WTC11 (cell line): Measurements from ENCODE around the gene SHISA7. TPM values are rescaled to one million over a fixed set of nuclear protein-coding genes. Genes with fewer than 3 reads are reported as not detected.

Source experiments
- ATAC-seq: fragments of 200-7000 bp; cut with Tn5 transposase; 2 replicates; pipeline ENCODE4 v1.10.0; 2021; ENCODE audit warnings: mild to moderate bottlenecking, moderate library complexity
- CTCF ChIA-PET: fragments of 300-600 bp; sonication (Branson Sonifier 250); formaldehyde crosslinking; loops from one replicate; lab custom pipeline; 2021; ENCODE audit warnings: antibody characterized with exemption; lab: Charles Lee
- POLR2A ChIA-PET: fragments of 350-600 bp; sonication (Branson Sonifier 250); formaldehyde crosslinking; loops from one replicate; lab custom pipeline; 2021; ENCODE audit warnings: antibody characterized with exemption; lab: Charles Lee
- DNase-seq: peaks from one replicate; pipeline ENCODE4 v3.0.0; 2021; ENCODE audit warnings: low spot score
- H3K27ac Mint-ChIP-seq: 2 replicates; pipeline ENCODE4 v1.8.0; 2021; ENCODE audit warnings: mixed read lengths
- H3K27me3 Mint-ChIP-seq: 2 replicates; pipeline ENCODE4 v1.8.0; 2021; ENCODE audit warnings: low read depth, mild to moderate bottlenecking, moderate library complexity, mixed read lengths
- H3K36me3 Mint-ChIP-seq: 2 replicates; pipeline ENCODE4 v1.8.0; 2021; ENCODE audit warnings: mixed read lengths
- H3K4me1 Mint-ChIP-seq: 2 replicates; pipeline ENCODE4 v1.8.0; 2022; ENCODE audit warnings: mixed read lengths
- H3K4me3 Mint-ChIP-seq: 2 replicates; pipeline ENCODE4 v1.8.0; 2021; ENCODE audit warnings: mild to moderate bottlenecking, moderate library complexity, mixed read lengths
- H3K9me3 Mint-ChIP-seq: 2 replicates; pipeline ENCODE4 v1.8.0; 2021; ENCODE audit warnings: mixed read lengths
- AR ChIP-seq: fragments of 250-450 bp; sonication (Bioruptor Pico); IDR thresholded peaks from 2 replicates; pipeline ENCODE4 v1.9.0; 2021; ENCODE audit warnings: mild to moderate bottlenecking
- E2F1 ChIP-seq: sonication (generic); formaldehyde crosslinking; IDR thresholded peaks from 2 replicates; pipeline ENCODE4 v1.8.0; 2022; ENCODE audit warnings: mild to moderate bottlenecking, missing genetic modification reagents
- ESRRA ChIP-seq: sonication (generic); formaldehyde crosslinking; IDR thresholded peaks from 2 replicates; pipeline ENCODE4 v1.8.1; 2022; ENCODE audit warnings: mild to moderate bottlenecking, missing genetic modification reagents, borderline replicate concordance
- FOXP4 ChIP-seq: sonication (generic); formaldehyde crosslinking; IDR thresholded peaks from 2 replicates; pipeline ENCODE4 v1.8.0; 2022; ENCODE audit warnings: mild to moderate bottlenecking, missing genetic modification reagents
- GABPB1 ChIP-seq: sonication (generic); formaldehyde crosslinking; IDR thresholded peaks from 2 replicates; pipeline ENCODE4 v1.8.1; 2023; ENCODE audit warnings: mild to moderate bottlenecking, missing genetic modification reagents
- MAX ChIP-seq: sonication (generic); formaldehyde crosslinking; IDR thresholded peaks from 2 replicates; pipeline ENCODE4 v1.8.0; 2022; ENCODE audit warnings: mild to moderate bottlenecking, missing genetic modification reagents
- OVOL2 ChIP-seq: fragments of 250-450 bp; sonication (Bioruptor Pico); IDR thresholded peaks from 2 replicates; pipeline ENCODE4 v1.9.0; 2021; ENCODE audit warnings: mild to moderate bottlenecking, borderline replicate concordance
- STAT6 ChIP-seq: sonication (generic); formaldehyde crosslinking; conservative IDR thresholded peaks from 2 replicates; pipeline ENCODE4 v1.8.1; 2023; ENCODE audit warnings: mild to moderate bottlenecking, low read depth, missing genetic modification reagents, moderate library complexity
- ZBTB21 ChIP-seq: sonication (generic); formaldehyde crosslinking; IDR thresholded peaks from 2 replicates; pipeline ENCODE4 v1.8.1; 2023; ENCODE audit warnings: mild to moderate bottlenecking, missing genetic modification reagents, borderline replicate concordance
- ZNF232 ChIP-seq: sonication (generic); formaldehyde crosslinking; IDR thresholded peaks from 2 replicates; pipeline ENCODE4 v1.8.0; 2022; ENCODE audit warnings: mild to moderate bottlenecking, missing genetic modification reagents
- ZNF423 ChIP-seq: fragments of 250-450 bp; sonication (Bioruptor Pico); IDR thresholded peaks from 2 replicates; pipeline ENCODE4 v2.1.2; 2022; ENCODE audit warnings: mild to moderate bottlenecking, moderate library complexity
- ZNF671 ChIP-seq: fragments of 250-450 bp; sonication (Bioruptor Pico); IDR thresholded peaks from 2 replicates; pipeline ENCODE4 v1.8.0; 2021; ENCODE audit warnings: mild to moderate bottlenecking
- total RNA-seq: library from RNA; stranded (reverse); gene quantifications from 3 replicates; pipeline ENCODE4 v1.2.3, GENCODE V29; 2021
- TF ChIP-seq, protein P1 (sequence below): sonication (generic); formaldehyde crosslinking; IDR thresholded peaks from 2 replicates; pipeline ENCODE4 v1.8.0; 2022; ENCODE audit warnings: mild to moderate bottlenecking, missing genetic modification reagents
- TF ChIP-seq, protein P2 (sequence below): sonication (generic); formaldehyde crosslinking; IDR thresholded peaks from 2 replicates; pipeline ENCODE4 v1.8.1; 2022; ENCODE audit warnings: low read depth, missing genetic modification reagents, borderline replicate concordance
- TF ChIP-seq, protein P3 (sequence below): sonication (generic); formaldehyde crosslinking; IDR thresholded peaks from 2 replicates; pipeline ENCODE4 v1.8.1; 2023; ENCODE audit warnings: mild to moderate bottlenecking, moderate library complexity, missing genetic modification reagents

Gene SHISA7
- total RNA-seq, 1 experiment from 2014 or later, result 0.79 TPM

DNA sequence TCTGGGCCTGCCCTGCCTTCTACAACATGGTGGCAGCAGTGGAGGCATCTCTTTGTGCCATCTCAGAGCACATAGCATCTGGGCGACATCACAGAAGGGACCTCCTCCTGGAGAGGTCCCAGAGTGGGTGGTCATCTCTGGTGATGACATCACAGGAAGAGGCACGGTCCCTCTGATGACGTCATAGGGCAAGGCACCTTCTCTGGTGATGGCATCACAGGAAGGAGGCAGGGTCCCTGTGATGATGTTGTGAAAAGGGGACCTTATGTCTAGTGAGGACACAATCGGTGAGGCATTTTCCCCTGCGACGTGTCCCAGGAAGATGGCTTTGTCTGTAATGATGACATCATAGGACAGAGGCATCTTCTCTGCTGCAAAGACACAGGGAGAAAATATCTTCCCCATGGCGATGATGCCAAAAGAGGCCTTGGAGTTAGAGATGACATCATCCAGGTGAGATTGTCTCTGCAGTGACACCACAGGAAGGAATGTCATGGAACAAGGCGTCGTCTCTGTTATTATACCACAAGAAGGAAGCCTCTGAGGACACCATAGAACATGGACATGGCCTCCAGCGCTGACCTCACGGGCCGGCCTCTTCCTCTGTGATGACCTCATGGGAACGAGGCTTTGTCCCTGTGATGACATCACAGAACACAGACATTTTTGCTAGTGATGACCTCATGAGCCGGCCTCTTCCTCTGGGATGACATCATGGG, 10.7 kb downstream of the SHISA7 start:
- DNase-seq, result no peak
- ChIA-PET CTCF (no interaction called here), POLR2A (no interaction called here)
- Mint-ChIP-seq H3K9me3 (peaks cover 22% of the 10 kb centered on the region), H3K36me3 (no peaks in the 10 kb centered on the region; the same call in 1 of the 2 replicates), H3K27ac (no peak overlapping the region), H3K4me3 (no peak overlapping the region), H3K27me3 (peaks cover 32% of the 10 kb centered on the region), H3K4me1 (0 out of 2 replicates have a peak, but pooled peaks cover 5% of the 10 kb centered on the region)
- TF ChIP-seq E2F1 (no peak), ZBTB21 (CRISPR knock-in tag) (no peak)
- TF ChIP-seq, all 79 proteins: peak for 0
- ATAC-seq, result no peak

DNA sequence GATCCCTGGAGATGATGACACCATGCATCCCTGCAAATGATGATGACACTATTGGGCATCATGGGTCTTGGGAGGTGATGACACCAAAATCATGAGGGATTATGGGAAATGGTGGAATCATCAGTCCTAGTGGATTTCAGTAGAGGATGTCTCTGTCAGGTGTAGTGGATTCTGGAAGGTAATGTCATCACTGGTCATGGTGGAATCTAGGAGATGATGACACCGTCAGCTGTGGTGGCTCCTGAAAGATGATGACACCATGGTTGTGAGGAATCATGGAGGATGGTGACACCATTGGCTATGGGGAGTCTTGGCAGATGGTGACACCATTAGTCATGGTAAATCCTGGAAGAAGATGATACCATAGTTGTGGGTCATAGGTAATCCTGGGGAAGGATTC, 11.9 kb downstream of the SHISA7 start:
- Mint-ChIP-seq H3K4me1 (0 out of 2 replicates have a peak, but pooled peaks cover 5% of the 10 kb centered on the region), H3K4me3 (no peak overlapping the region), H3K9me3 (peaks cover 22% of the 10 kb centered on the region), H3K36me3 (no peaks in the 10 kb centered on the region; the same call in 1 of the 2 replicates), H3K27ac (no peak overlapping the region), H3K27me3 (peaks cover 33% of the 10 kb centered on the region)
- CTCF ChIA-PET, result interaction anchor here (0.5 kb wide), 1 partner anchor 17 kb away, joined by 3 read pairs; no protein-coding TSS in a partner anchor
- no peak for ATAC-seq
- POLR2A ChIA-PET, result no interaction called here
- TF ChIP-seq AR (CRISPR knock-in tag) (no peak), ZNF671 (CRISPR knock-in tag) (no peak), FOXP4 (no peak), OVOL2 (no peak), ZNF232 (CRISPR knock-in tag) (no peak), MAX (CRISPR knock-in tag) (no peak), ESRRA (CRISPR knock-in tag) (no peak), STAT6 (no peak), ZNF423 (CRISPR knock-in tag) (no peak), GABPB1 (CRISPR knock-in tag) (no peak)
- TF ChIP-seq, protein P1, sequence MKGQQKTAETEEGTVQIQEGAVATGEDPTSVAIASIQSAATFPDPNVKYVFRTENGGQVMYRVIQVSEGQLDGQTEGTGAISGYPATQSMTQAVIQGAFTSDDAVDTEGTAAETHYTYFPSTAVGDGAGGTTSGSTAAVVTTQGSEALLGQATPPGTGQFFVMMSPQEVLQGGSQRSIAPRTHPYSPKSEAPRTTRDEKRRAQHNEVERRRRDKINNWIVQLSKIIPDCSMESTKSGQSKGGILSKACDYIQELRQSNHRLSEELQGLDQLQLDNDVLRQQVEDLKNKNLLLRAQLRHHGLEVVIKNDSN (CRISPR knock-in tag), result no peak
- TF ChIP-seq, protein P2, sequence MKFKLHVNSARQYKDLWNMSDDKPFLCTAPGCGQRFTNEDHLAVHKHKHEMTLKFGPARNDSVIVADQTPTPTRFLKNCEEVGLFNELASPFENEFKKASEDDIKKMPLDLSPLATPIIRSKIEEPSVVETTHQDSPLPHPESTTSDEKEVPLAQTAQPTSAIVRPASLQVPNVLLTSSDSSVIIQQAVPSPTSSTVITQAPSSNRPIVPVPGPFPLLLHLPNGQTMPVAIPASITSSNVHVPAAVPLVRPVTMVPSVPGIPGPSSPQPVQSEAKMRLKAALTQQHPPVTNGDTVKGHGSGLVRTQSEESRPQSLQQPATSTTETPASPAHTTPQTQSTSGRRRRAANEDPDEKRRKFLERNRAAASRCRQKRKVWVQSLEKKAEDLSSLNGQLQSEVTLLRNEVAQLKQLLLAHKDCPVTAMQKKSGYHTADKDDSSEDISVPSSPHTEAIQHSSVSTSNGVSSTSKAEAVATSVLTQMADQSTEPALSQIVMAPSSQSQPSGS (CRISPR knock-in tag), result no peak
- TF ChIP-seq, protein P3, sequence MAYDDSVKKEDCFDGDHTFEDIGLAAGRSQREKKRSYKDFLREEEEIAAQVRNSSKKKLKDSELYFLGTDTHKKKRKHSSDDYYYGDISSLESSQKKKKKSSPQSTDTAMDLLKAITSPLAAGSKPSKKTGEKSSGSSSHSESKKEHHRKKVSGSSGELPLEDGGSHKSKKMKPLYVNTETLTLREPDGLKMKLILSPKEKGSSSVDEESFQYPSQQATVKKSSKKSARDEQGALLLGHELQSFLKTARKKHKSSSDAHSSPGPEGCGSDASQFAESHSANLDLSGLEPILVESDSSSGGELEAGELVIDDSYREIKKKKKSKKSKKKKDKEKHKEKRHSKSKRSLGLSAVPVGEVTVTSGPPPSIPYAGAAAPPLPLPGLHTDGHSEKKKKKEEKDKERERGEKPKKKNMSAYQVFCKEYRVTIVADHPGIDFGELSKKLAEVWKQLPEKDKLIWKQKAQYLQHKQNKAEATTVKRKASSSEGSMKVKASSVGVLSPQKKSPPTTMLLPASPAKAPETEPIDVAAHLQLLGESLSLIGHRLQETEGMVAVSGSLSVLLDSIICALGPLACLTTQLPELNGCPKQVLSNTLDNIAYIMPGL, result no peak
- DNase-seq, result no peak
